Measurements from ENCODE around the gene TNNT1.

- TF ChIP-seq RARB (CRISPR knock-in tag; IDR thresholded peaks at IDR 0.05): no peak
- no peak for TF ChIP-seq OSR1 (CRISPR knock-in tag; IDR thresholded peaks at IDR 0.05)
Measured at GRCh38 chr19:55117663-55118391, 31.2 kb downstream of the TNNT1 start.

All from SK-N-SH treated with all-trans-retinoic acid at 6 μM for 48 hours (cell line).